GM12878 (cell line): ENCODE data around the gene TMEM132D. TPM values are rescaled to one million over a fixed set of nuclear protein-coding genes. Genes with fewer than 3 reads are reported as not detected.

Experiments
- ATAC-seq: fragments of 200-7000 bp; cut with Tn5 transposase; 3 replicates; pipeline ENCODE4 v1.9.1; 2020; ENCODE audit warnings: mild to moderate bottlenecking, moderate library complexity
- BruUV-seq: library from RNA; stranded (reverse); fragments of 400-500 nt; replicated peaks from 2 replicates; lab custom pipeline; 2021; lab: Mats Ljungman, UMichigan
- CTCF ChIA-PET: fragments of 300-600 bp; sonication (Branson Sonifier 250); formaldehyde crosslinking; extraction: SDS; loops from one replicate; lab custom pipeline; 2021; ENCODE audit warnings: inconsistent platforms; lab: Yijun Ruan, JAX
- POLR2A ChIA-PET: fragments of 350-600 bp; formaldehyde crosslinking; extraction: SDS; loops from one replicate; lab custom pipeline; 2021; ENCODE audit warnings: inconsistent platforms; lab: Charles Lee
- RAD21 ChIA-PET: fragments of 300-600 bp; sonication (Branson Sonifier 250); formaldehyde crosslinking; loops from one replicate; lab custom pipeline; 2023; ENCODE audit warnings: antibody characterized with exemption; ENCODE audit not compliant: unreplicated experiment; lab: Charles Lee
- SMC1A ChIA-PET: fragments of 300-600 bp; sonication (Branson Sonifier 250); formaldehyde crosslinking; loops from one replicate; lab custom pipeline; 2023; ENCODE audit not compliant: unreplicated experiment, uncharacterized antibody; lab: Charles Lee
- DNase-seq: peaks from one replicate; pipeline ENCODE4 v3.0.0-alpha.2; 2011; ENCODE audit warnings: low read depth, low spot score
- FAIRE-seq: peaks from 3 replicates; lab custom pipeline; 2011; peaks lifted over from hg19 to GRCh38; lab: Jason Lieb, UNC
- H2AFZ ChIP-seq: 2 replicates; pipeline ENCODE4 v1.6.0; 2011; ENCODE audit warnings: low read depth, low read length, control low read depth; ENCODE audit not compliant: control insufficient read depth
- H3K27ac ChIP-seq: 2 replicates; pipeline ENCODE4 v1.5.1; 2011; ENCODE audit warnings: control low read depth; ENCODE audit not compliant: control insufficient read depth, insufficient read depth
- H3K27me3 ChIP-seq, 2 experiments: replicated peaks in 1 of 2; 2 replicates each; pipeline versions ENCODE4 v1.6.0 to v1.6.1; 2011; ENCODE audit warnings: low read length in 1 of 2; ENCODE audit not compliant: control insufficient read depth in 2 of 2, insufficient read depth in 2 of 2
- H3K36me3 ChIP-seq, 2 experiments: 2 replicates each; pipeline ENCODE4 v1.5.1; 2011; ENCODE audit warnings: low read length in 1 of 2; ENCODE audit not compliant: control insufficient read depth in 2 of 2, insufficient read depth in 2 of 2
- H3K4me1 ChIP-seq: 2 replicates; pipeline ENCODE4 v1.6.1; 2011; ENCODE audit warnings: mild to moderate bottlenecking, low read length, moderate library complexity, mixed read lengths; ENCODE audit not compliant: control insufficient read depth, insufficient read depth
- H3K4me2 ChIP-seq: 2 replicates; pipeline ENCODE4 v1.6.0; 2011; ENCODE audit warnings: control low read depth; ENCODE audit not compliant: control insufficient read depth, insufficient read depth
- H3K4me3 ChIP-seq: fragments of 200-600 bp; sonication (generic); 2 replicates; pipeline ENCODE4 v1.5.1; 2016
- H3K79me2 ChIP-seq: 2 replicates; pipeline ENCODE4 v1.6.0; 2011; ENCODE audit warnings: low read length; ENCODE audit not compliant: control insufficient read depth, insufficient read depth
- H3K9ac ChIP-seq: 2 replicates; pipeline ENCODE4 v1.8.0; 2011; ENCODE audit warnings: low read length, control low read depth, mixed read lengths; ENCODE audit not compliant: control insufficient read depth, insufficient read depth
- H3K9me3 ChIP-seq: replicated peaks from 3 replicates; pipeline ENCODE4 v1.5.1; 2011; ENCODE audit warnings: mild to moderate bottlenecking, low read length; ENCODE audit not compliant: control insufficient read depth, insufficient read depth
- H4K20me1 ChIP-seq: 2 replicates; pipeline ENCODE4 v1.6.0; 2011; ENCODE audit not compliant: control insufficient read depth, insufficient read depth
- MTA3 ChIP-seq: IDR thresholded peaks from 2 replicates; pipeline ENCODE4 v1.6.1; 2012; ENCODE audit warnings: low read length, inconsistent platforms, borderline replicate concordance
- NFYB ChIP-seq: IDR thresholded peaks from 2 replicates; pipeline ENCODE4 v1.6.1; 2011; ENCODE audit warnings: low read depth, mild to moderate bottlenecking, low read length, improper control_type of control experiment, moderate library complexity; ENCODE audit not compliant: insufficient read depth
- RAD51 ChIP-seq: fragments of 450-650 bp; IDR thresholded peaks from 2 replicates; pipeline ENCODE4 v1.6.1; 2016; ENCODE audit warnings: moderate library complexity, mild to moderate bottlenecking, inconsistent platforms
- YY1 ChIP-seq: IDR thresholded peaks from 2 replicates; pipeline ENCODE4 v1.6.1; 2011; ENCODE audit warnings: low read depth, mild to moderate bottlenecking, low read length
- ZNF274 ChIP-seq: IDR thresholded peaks from one replicate; pipeline ENCODE4 v1.8.0; 2011; ENCODE audit not compliant: insufficient read length, insufficient read depth
- WGBS: methylation state at CpG from one replicate; pipeline ENCODE4 v1.1.6; 2016; ENCODE audit warnings: low lambda C conversion rate; ENCODE audit not compliant: insufficient replicate concordance, insufficient coverage; ENCODE audit errors: missing lambda C conversion rate; 5-methylcytosine and 5-hydroxymethylcytosine counted together
- in situ Hi-C: fragments of 300-500 bp; cut with MboI; formaldehyde crosslinking; loops from 9 replicates; pipeline ENCODE4 v1.14.3; 2018; ENCODE audit warnings: mixed read lengths
- intact Hi-C: fragments of 100-400 bp; cut with micrococcal nuclease; formaldehyde crosslinking; loops from one replicate; pipeline ENCODE4 v1.14.2; 2022; ENCODE audit not compliant: unreplicated experiment
- polyA plus RNA-seq, 11 experiments: library from polyadenylated mRNA; depleted of rRNA in 4 of 11; unstranded in 6 of 11; stranded (reverse) in 5 of 11; fragments of >200 nt; fragmentation: Nextera tagmentation in 4 of 11; fragmentation: Illumina TruSeq in 1 of 11; extraction: Ambion mirVana in 4 of 11; extraction: Trizol in 1 of 11; gene quantifications; 1 replicate in 1 of 11; 2 replicates in 10 of 11; pipeline versions ENCODE4 v1.2.1 to v1.2.3, GENCODE V29; 2011 to 2016; ENCODE audit warnings: inconsistent platforms in 2 of 11, missing spikeins in 2 of 11, low read depth in 1 of 11
- total RNA-seq, 4 experiments: library from RNA; depleted of rRNA in 3 of 4; stranded (reverse); fragments of >200 nt in 3 of 4; fragmentation: Illumina TruSeq in 1 of 4; extraction: Trizol in 1 of 4; gene quantifications; 2 replicates each; pipeline versions ENCODE4 v1.2.1 to v1.2.3, GENCODE V29; 2013 to 2021
- TF ChIP-seq, protein P1 (sequence below): fragments of 450-650 bp; IDR thresholded peaks from 2 replicates; pipeline ENCODE4 v1.6.1; 2017; ENCODE audit warnings: antibody characterized with exemption, mild to moderate bottlenecking, moderate library complexity

TMEM132D gene
- total and polyA plus RNA-seq, 10 of the 15 experiments (the other 5 are each of a cell fraction or from before 2014, with no cell fraction given): under 0.01 to 0.12 (median 0.02) TPM; not detected in 3

DNA sequence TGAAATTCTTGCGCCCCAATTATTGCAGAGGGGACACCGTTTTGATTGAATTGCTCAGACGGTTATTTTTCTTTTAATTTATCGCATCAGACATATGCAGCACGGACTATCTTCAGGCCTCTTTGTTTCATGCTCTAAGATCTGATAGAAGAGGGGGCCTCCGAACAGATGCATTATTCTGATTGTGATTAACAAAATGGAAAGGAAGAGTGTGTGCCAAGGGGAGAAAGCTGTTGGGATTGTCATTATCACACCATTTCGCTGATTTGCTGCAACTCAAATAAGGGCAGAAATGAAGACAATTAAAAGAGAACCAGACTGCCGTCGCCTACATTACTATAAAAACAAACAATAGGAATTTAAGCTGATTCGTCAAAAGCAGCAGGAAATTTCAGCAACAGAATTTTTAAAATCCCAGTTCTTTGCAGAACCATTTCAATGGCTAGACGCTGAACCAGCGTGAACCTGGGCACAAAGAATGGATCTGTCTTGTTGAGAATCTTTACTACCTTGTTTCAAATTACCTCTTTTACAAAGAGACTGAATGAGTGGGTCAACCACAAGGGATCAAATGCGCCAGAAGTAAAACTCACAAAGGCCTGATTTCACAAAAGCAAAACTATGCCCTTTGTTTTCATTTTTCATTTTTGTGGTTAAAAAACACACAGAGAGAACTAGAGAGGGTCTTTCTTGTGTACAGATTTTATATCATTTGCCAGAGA is 30.6 kb downstream of the TMEM132D start:
- intact Hi-C loops (no loop called here), in situ Hi-C loops (no loop called here)
- DNase-seq: no peak
- ChIA-PET POLR2A (no interaction called here), CTCF (interaction anchor here (0.6 kb wide), 1 partner anchor 1259 kb away, joined by 3 read pairs; no protein-coding TSS in a partner anchor), SMC1A (no interaction called here)
- no peak overlapping the region for H3K27ac ChIP-seq
- no peaks in the 10 kb centered on the region for H3K36me3 ChIP-seq
- H3K79me2 ChIP-seq: no peaks in the 10 kb centered on the region
- H3K9me3 ChIP-seq: no peaks in the 10 kb centered on the region
- no peak overlapping the region for H2AFZ ChIP-seq
- BruUV-seq: no TSS peak
- H3K4me1 ChIP-seq: no peaks in the 10 kb centered on the region
- no peak overlapping the region for H3K4me3 ChIP-seq
- FAIRE-seq: no peak
- no peak for TF ChIP-seq RAD51
- no peak for TF ChIP-seq NFYB
- TF ChIP-seq ZNF274: no peak
- no peak for TF ChIP-seq MTA3
- TF ChIP-seq, protein P1, sequence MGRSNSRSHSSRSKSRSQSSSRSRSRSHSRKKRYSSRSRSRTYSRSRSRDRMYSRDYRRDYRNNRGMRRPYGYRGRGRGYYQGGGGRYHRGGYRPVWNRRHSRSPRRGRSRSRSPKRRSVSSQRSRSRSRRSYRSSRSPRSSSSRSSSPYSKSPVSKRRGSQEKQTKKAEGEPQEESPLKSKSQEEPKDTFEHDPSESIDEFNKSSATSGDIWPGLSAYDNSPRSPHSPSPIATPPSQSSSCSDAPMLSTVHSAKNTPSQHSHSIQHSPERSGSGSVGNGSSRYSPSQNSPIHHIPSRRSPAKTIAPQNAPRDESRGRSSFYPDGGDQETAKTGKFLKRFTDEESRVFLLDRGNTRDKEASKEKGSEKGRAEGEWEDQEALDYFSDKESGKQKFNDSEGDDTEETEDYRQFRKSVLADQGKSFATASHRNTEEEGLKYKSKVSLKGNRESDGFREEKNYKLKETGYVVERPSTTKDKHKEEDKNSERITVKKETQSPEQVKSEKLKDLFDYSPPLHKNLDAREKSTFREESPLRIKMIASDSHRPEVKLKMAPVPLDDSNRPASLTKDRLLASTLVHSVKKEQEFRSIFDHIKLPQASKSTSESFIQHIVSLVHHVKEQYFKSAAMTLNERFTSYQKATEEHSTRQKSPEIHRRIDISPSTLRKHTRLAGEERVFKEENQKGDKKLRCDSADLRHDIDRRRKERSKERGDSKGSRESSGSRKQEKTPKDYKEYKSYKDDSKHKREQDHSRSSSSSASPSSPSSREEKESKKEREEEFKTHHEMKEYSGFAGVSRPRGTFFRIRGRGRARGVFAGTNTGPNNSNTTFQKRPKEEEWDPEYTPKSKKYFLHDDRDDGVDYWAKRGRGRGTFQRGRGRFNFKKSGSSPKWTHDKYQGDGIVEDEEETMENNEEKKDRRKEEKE: no peak
- no peak for TF ChIP-seq YY1
- TF ChIP-seq, all 136 proteins: peak for 0
- 52% methylated on average over 13 of the region's 13 CpGs for WGBS
- Histone ChIP-seq H4K20me1 (no peaks in the 10 kb centered on the region), H3K9ac (no peak overlapping the region), H3K27me3 (no peaks in the 10 kb centered on the region), H3K4me2 (no peak overlapping the region)
- RAD21 ChIA-PET: no interaction called here
- ATAC-seq: no peak
